GM12872 (cell line): ENCODE measurements around the gene GRID1.

Experiments
- CTCF ChIP-seq: IDR thresholded peaks from 3 replicates; pipeline ENCODE4 v1.5.1; 2011; ENCODE audit warnings: low read depth, mild to moderate bottlenecking, low read length, moderate library complexity; ENCODE audit not compliant: insufficient read depth

The GRID1 gene

GRCh38 chr10:86123304-86123703 lies 243.3 kb downstream of the GRID1 start:
- no peak for TF ChIP-seq CTCF

DNA sequence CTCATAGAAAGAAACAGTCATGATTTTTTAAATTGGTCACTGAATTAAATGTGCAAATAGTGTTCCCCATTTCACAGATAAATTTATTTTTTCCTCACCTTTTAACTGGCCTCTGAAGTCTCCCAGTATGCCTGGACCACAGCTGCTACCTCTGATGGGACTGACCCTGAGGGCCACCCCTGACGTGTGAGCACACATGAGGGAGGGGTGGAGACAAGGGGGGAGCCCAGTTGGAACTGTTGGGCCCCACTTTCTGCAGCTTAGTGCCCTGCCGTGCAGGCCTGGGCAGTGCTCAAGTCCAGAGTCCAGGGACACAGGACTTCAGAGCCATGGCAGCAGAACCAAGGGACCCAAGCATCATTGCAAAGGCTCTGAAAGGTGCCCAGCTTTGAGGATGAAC lies 243.9 kb downstream of the GRID1 start:
- TF ChIP-seq CTCF, result no peak

GRCh38 chr10:86121200-86121599 lies 245.4 kb downstream of the GRID1 start:
- TF ChIP-seq CTCF, result no peak

- no peak for TF ChIP-seq CTCF
Measured at GRCh38 chr10:86117051-86117450, 249.5 kb downstream of the GRID1 start.

GRCh38 chr10:86113983-86114382 lies 252.6 kb downstream of the GRID1 start:
- no peak for TF ChIP-seq CTCF

DNA sequence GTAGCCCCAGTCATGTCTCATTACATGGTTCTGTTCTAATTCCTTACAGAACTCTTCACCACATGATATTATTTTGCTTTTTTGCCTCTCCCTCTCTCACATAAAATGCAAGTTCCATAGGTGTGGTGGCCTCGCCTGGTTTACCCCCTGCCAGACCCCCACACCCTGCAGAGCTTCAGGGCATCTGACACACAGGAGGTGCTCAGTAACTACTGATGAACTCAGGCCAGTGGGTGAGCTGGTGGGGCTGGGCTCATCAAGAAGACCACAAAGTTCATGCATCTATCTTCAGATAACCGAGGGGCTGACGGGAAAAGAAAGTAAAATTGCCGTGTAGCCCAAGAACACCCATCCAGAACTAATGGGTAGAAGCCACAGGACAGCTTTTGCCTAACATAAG lies 253.1 kb downstream of the GRID1 start:
- no peak for TF ChIP-seq CTCF

DNA sequence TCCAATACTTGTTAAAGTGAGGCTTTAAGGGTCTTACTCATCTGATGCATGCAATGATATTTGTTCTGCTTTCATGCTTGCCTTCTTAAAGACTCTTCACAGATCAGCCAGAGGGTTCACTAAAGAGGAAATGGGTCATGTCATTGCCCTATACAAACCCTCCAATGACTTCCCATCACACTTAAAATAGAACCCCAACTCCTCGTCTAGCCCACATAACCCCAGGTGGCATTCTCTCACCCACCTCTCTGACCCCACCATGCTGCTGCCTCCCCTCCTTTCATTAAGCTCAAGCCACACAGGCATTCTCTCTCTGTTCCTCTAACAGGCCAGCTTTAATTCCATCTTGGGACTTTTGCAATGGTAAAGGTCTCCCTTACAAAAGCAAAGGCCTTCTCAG lies 253.6 kb downstream of the GRID1 start:
- no peak for TF ChIP-seq CTCF
